HEK293 (cell line): ENCODE data around the gene VTN.
A peak's percentile ranks its signal among the peaks of the same experiment; 100 is the strongest.

ENCODE experiments used
- GLIS2 ChIP-seq: fragments of 450-650 bp; formaldehyde crosslinking; IDR thresholded peaks from 2 replicates; pipeline ENCODE4 v1.5.1; 2016; ENCODE audit warnings: missing biosample characterization, missing genetic modification characterization
- HOXC10 ChIP-seq: sonication (generic); formaldehyde crosslinking; IDR thresholded peaks from 2 replicates; pipeline ENCODE4 v1.8.1; 2023; ENCODE audit warnings: mild to moderate bottlenecking, missing genetic modification reagents
- IKZF3 ChIP-seq: fragments of 450-650 bp; IDR thresholded peaks from 2 replicates; pipeline ENCODE4 v1.5.0; 2018; ENCODE audit warnings: missing biosample characterization, mild to moderate bottlenecking, missing genetic modification characterization, moderate library complexity
- KLF1 ChIP-seq: fragments of 450-650 bp; formaldehyde crosslinking; IDR thresholded peaks from 2 replicates; pipeline ENCODE4 v1.5.1; 2016; ENCODE audit warnings: missing biosample characterization, missing genetic modification characterization
- KLF7 ChIP-seq: fragments of 450-650 bp; formaldehyde crosslinking; IDR thresholded peaks from 2 replicates; pipeline ENCODE4 v1.5.1; 2016; ENCODE audit warnings: missing biosample characterization, missing genetic modification characterization, borderline replicate concordance
- SETDB1 ChIP-seq: IDR thresholded peaks from one replicate; pipeline ENCODE4 v1.6.1; 2017; ENCODE audit warnings: mild to moderate bottlenecking, low read length, moderate library complexity, mixed read lengths; ENCODE audit not compliant: insufficient read length
- SP2 ChIP-seq: fragments of 450-650 bp; formaldehyde crosslinking; IDR thresholded peaks from 2 replicates; pipeline ENCODE4 v1.5.1; 2016; ENCODE audit warnings: missing biosample characterization, missing genetic modification characterization
- SP7 ChIP-seq: fragments of 450-650 bp; formaldehyde crosslinking; IDR thresholded peaks from 2 replicates; pipeline ENCODE4 v1.5.1; 2016; ENCODE audit warnings: missing biosample characterization, missing genetic modification characterization
- TRIM28 ChIP-seq: IDR thresholded peaks from 2 replicates; pipeline ENCODE4 v1.6.1; 2011; ENCODE audit warnings: low read length, control low read depth, borderline replicate concordance
- ZBTB8A ChIP-seq: fragments of 450-650 bp; formaldehyde crosslinking; IDR thresholded peaks from 2 replicates; pipeline ENCODE4 v1.5.1; 2016; ENCODE audit warnings: missing biosample characterization, missing genetic modification characterization
- ZNF10 ChIP-seq: fragments of 450-650 bp; formaldehyde crosslinking; IDR thresholded peaks from 2 replicates; pipeline ENCODE4 v1.5.1; 2017; ENCODE audit warnings: missing biosample characterization, missing genetic modification characterization
- ZNF133 ChIP-seq: fragments of 450-650 bp; formaldehyde crosslinking; IDR thresholded peaks from 2 replicates; pipeline ENCODE4 v1.5.1; 2016; ENCODE audit warnings: missing biosample characterization, missing genetic modification characterization
- ZNF16 ChIP-seq: fragments of 450-650 bp; formaldehyde crosslinking; IDR thresholded peaks from 2 replicates; pipeline ENCODE4 v1.5.1; 2016; ENCODE audit warnings: low read depth, missing biosample characterization, missing genetic modification characterization
- ZNF221 ChIP-seq: fragments of 450-650 bp; formaldehyde crosslinking; IDR thresholded peaks from 2 replicates; pipeline ENCODE4 v1.5.1; 2017; ENCODE audit warnings: missing biosample characterization, missing genetic modification characterization, borderline replicate concordance
- ZNF24 ChIP-seq: fragments of 450-650 bp; formaldehyde crosslinking; IDR thresholded peaks from 2 replicates; pipeline ENCODE4 v1.5.1; 2016; ENCODE audit warnings: missing biosample characterization, missing genetic modification characterization
- ZNF311 ChIP-seq: fragments of 450-650 bp; formaldehyde crosslinking; IDR thresholded peaks from 2 replicates; pipeline ENCODE4 v1.5.1; 2017; ENCODE audit warnings: missing biosample characterization, missing genetic modification characterization, borderline replicate concordance
- ZNF350 ChIP-seq: fragments of 450-650 bp; formaldehyde crosslinking; IDR thresholded peaks from 2 replicates; pipeline ENCODE4 v1.5.0; 2017; ENCODE audit warnings: missing biosample characterization, mild to moderate bottlenecking, missing genetic modification characterization
- ZNF529 ChIP-seq: fragments of 450-650 bp; formaldehyde crosslinking; IDR thresholded peaks from 2 replicates; pipeline ENCODE4 v1.5.1; 2017; ENCODE audit warnings: missing genetic modification characterization, missing biosample characterization; ENCODE audit not compliant: insufficient replicate concordance
- ZNF544 ChIP-seq: fragments of 450-650 bp; formaldehyde crosslinking; IDR thresholded peaks from 2 replicates; pipeline ENCODE4 v1.5.0; 2017; ENCODE audit warnings: missing biosample characterization, missing genetic modification characterization
- ZNF571 ChIP-seq: fragments of 450-650 bp; formaldehyde crosslinking; IDR thresholded peaks from 2 replicates; pipeline ENCODE4 v1.5.0; 2017; ENCODE audit warnings: missing biosample characterization, missing genetic modification characterization
- ZNF623 ChIP-seq: fragments of 450-650 bp; formaldehyde crosslinking; IDR thresholded peaks from 2 replicates; pipeline ENCODE4 v1.5.1; 2016; ENCODE audit warnings: missing biosample characterization, missing genetic modification characterization
- ZNF624 ChIP-seq: fragments of 450-650 bp; formaldehyde crosslinking; IDR thresholded peaks from 2 replicates; pipeline ENCODE4 v1.5.1; 2017; ENCODE audit warnings: missing biosample characterization, missing genetic modification characterization
- ZNF629 ChIP-seq: fragments of 450-650 bp; formaldehyde crosslinking; IDR thresholded peaks from 2 replicates; pipeline ENCODE4 v1.5.1; 2017; ENCODE audit warnings: missing biosample characterization, missing genetic modification characterization
- ZNF670 ChIP-seq: fragments of 450-650 bp; formaldehyde crosslinking; IDR thresholded peaks from 2 replicates; pipeline ENCODE4 v1.5.1; 2016; ENCODE audit warnings: missing biosample characterization, missing genetic modification characterization, low read depth
- ZNF76 ChIP-seq: fragments of 450-650 bp; formaldehyde crosslinking; IDR thresholded peaks from 2 replicates; pipeline ENCODE4; 2016; ENCODE audit warnings: low read depth, missing biosample characterization, missing genetic modification characterization, borderline replicate concordance
- ZNF837 ChIP-seq: fragments of 450-650 bp; formaldehyde crosslinking; IDR thresholded peaks from 2 replicates; pipeline ENCODE4 v1.5.1; 2016; ENCODE audit warnings: missing biosample characterization, missing genetic modification characterization
- ZSCAN23 ChIP-seq: fragments of 450-650 bp; formaldehyde crosslinking; IDR thresholded peaks from 2 replicates; pipeline ENCODE4 v1.5.1; 2016; ENCODE audit warnings: missing biosample characterization, missing genetic modification characterization
- ZSCAN30 ChIP-seq: fragments of 450-650 bp; IDR thresholded peaks from 2 replicates; pipeline ENCODE4 v1.5.1; 2018; ENCODE audit warnings: missing biosample characterization, mild to moderate bottlenecking, missing genetic modification characterization, moderate library complexity
- TF ChIP-seq, protein P1 (sequence below): fragments of 450-650 bp; formaldehyde crosslinking; conservative IDR thresholded peaks from 2 replicates; pipeline ENCODE4 v1.5.1; 2016; ENCODE audit warnings: low read depth, missing biosample characterization, missing genetic modification characterization
- TF ChIP-seq, protein P2 (sequence below): fragments of 450-650 bp; IDR thresholded peaks from 2 replicates; pipeline ENCODE4 v1.5.1; 2018; ENCODE audit warnings: missing biosample characterization, mild to moderate bottlenecking, missing genetic modification characterization
- TF ChIP-seq, protein P3 (sequence below): fragments of 450-650 bp; formaldehyde crosslinking; IDR thresholded peaks from 2 replicates; pipeline ENCODE4 v1.5.1; 2016; ENCODE audit warnings: missing biosample characterization, missing genetic modification characterization
- TF ChIP-seq, protein P4 (sequence below): fragments of 450-650 bp; formaldehyde crosslinking; IDR thresholded peaks from 2 replicates; pipeline ENCODE4 v1.5.1; 2016; ENCODE audit warnings: missing biosample characterization, missing genetic modification characterization

Gene VTN

DNA sequence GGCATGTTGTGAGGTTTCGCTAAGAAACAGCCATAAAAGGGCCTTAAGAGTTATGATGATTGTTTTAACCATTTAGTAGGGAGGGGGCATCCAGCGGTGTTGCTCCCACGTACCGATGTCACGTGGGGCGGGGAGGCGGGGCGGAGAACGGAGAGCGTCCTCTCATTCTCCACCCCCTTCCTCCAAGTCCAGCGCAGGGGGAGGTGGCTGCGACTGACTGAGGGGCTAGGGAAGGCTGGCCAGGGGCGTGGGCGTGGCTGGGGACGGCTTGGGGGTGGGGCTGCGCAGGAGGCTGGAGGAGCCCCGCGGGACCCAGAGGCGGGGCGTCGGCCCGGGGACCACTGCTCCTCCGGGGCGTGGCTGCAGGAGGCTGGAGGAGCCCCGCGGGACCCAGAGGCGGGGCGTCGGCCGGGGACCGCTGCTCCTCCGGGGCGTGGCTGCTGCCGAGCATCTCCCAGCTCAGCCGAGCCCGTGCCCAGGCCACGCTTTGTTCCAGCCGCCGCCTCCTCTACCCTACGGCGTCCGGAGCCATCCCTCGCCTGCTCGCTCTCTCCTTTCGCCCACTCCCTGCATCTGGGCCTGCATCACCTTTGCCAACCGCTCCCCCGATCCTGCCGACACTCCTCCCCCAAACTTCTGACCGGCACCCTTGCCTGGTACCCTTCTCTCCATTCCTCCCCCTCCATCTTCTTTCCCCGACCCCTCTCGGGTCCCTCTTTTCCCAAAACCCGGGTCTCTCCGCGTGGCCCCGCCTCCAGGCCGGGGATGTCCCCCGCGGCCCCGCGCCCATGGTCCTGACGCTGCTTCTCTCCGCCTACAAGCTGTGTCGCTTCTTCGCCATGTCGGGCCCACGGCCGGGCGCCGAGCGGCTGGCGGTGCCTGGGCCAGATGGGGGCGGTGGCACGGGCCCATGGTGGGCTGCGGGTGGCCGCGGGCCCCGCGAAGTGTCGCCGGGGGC lies 1.4 kb upstream of the VTN start, which contains the start of gene SARM1 (continued):
- TF ChIP-seq ZNF311 (tag by site-specific recombination) (no peak), ZNF837 (tag by site-specific recombination) (no peak), ZNF624 (tag by site-specific recombination) (no peak), ZNF544 (tag by site-specific recombination) (no peak), TRIM28 (no peak), ZNF350 (tag by site-specific recombination) (no peak), ZNF623 (no peak), ZNF629 (tag by site-specific recombination) (peak; percentile 25; the same call in 1 of the 2 replicates), ZNF221 (tag by site-specific recombination) (no peak), ZNF16 (tag by site-specific recombination) (no peak), ZNF10 (tag by site-specific recombination) (no peak; the same call in 1 of the 2 replicates), GLIS2 (tag by site-specific recombination) (peak; percentile 84), KLF7 (tag by site-specific recombination) (peak; percentile 78; the same call in 1 of the 2 replicates), SP2 (peak; percentile 84), ZNF670 (tag by site-specific recombination) (no peak), SETDB1 (no peak), ZNF571 (no peak), ZBTB8A (tag by site-specific recombination) (peak; percentile 50; the same call in 1 of the 2 replicates), HOXC10 (no peak), ZSCAN23 (tag by site-specific recombination) (peak; percentile 72; the same call in 1 of the 2 replicates), KLF1 (tag by site-specific recombination) (peak; percentile 96), ZNF133 (tag by site-specific recombination) (peak; percentile 26; the same call in 1 of the 2 replicates), ZNF24 (tag by site-specific recombination) (peak; percentile 65; the same call in 1 of the 2 replicates), ZNF529 (no peak), SP7 (peak; percentile 47), ZNF76 (tag by site-specific recombination) (peak; percentile 82), ZSCAN30 (tag by site-specific recombination) (0 out of 2 replicates have a peak, but pooled peaks have one; percentile 48), IKZF3 (peak; percentile 47)
- TF ChIP-seq, protein P1, sequence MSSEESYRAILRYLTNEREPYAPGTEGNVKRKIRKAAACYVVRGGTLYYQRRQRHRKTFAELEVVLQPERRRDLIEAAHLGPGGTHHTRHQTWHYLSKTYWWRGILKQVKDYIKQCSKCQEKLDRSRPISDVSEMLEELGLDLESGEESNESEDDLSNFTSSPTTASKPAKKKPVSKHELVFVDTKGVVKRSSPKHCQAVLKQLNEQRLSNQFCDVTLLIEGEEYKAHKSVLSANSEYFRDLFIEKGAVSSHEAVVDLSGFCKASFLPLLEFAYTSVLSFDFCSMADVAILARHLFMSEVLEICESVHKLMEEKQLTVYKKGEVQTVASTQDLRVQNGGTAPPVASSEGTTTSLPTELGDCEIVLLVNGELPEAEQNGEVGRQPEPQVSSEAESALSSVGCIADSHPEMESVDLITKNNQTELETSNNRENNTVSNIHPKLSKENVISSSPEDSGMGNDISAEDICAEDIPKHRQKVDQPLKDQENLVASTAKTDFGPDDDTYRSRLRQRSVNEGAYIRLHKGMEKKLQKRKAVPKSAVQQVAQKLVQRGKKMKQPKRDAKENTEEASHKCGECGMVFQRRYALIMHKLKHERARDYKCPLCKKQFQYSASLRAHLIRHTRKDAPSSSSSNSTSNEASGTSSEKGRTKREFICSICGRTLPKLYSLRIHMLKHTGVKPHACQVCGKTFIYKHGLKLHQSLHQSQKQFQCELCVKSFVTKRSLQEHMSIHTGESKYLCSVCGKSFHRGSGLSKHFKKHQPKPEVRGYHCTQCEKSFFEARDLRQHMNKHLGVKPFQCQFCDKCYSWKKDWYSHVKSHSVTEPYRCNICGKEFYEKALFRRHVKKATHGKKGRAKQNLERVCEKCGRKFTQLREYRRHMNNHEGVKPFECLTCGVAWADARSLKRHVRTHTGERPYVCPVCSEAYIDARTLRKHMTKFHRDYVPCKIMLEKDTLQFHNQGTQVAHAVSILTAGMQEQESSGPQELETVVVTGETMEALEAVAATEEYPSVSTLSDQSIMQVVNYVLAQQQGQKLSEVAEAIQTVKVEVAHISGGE: peak; percentile 43
- TF ChIP-seq, protein P2, sequence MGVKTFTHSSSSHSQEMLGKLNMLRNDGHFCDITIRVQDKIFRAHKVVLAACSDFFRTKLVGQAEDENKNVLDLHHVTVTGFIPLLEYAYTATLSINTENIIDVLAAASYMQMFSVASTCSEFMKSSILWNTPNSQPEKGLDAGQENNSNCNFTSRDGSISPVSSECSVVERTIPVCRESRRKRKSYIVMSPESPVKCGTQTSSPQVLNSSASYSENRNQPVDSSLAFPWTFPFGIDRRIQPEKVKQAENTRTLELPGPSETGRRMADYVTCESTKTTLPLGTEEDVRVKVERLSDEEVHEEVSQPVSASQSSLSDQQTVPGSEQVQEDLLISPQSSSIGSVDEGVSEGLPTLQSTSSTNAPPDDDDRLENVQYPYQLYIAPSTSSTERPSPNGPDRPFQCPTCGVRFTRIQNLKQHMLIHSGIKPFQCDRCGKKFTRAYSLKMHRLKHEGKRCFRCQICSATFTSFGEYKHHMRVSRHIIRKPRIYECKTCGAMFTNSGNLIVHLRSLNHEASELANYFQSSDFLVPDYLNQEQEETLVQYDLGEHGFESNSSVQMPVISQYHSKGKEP (tag by site-specific recombination): no peak
- TF ChIP-seq, protein P3, sequence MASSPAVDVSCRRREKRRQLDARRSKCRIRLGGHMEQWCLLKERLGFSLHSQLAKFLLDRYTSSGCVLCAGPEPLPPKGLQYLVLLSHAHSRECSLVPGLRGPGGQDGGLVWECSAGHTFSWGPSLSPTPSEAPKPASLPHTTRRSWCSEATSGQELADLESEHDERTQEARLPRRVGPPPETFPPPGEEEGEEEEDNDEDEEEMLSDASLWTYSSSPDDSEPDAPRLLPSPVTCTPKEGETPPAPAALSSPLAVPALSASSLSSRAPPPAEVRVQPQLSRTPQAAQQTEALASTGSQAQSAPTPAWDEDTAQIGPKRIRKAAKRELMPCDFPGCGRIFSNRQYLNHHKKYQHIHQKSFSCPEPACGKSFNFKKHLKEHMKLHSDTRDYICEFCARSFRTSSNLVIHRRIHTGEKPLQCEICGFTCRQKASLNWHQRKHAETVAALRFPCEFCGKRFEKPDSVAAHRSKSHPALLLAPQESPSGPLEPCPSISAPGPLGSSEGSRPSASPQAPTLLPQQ: peak; percentile 60; the same call in 1 of the 2 replicates
- TF ChIP-seq, protein P4, sequence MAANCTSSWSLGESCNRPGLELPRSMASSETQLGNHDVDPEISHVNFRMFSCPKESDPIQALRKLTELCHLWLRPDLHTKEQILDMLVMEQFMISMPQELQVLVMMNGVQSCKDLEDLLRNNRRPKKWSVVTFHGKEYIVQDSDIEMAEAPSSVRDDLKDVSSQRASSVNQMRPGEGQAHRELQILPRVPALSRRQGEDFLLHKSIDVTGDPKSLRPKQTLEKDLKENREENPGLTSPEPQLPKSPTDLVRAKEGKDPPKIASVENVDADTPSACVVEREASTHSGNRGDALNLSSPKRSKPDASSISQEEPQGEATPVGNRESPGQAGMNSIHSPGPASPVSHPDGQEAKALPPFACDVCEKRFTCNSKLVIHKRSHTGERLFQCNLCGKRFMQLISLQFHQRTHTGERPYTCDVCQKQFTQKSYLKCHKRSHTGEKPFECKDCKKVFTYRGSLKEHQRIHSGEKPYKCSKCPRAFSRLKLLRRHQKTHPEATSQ (tag by site-specific recombination): peak; percentile 63; the same call in 1 of the 2 replicates
